Endodermal cell (in vitro differentiated cells): ENCODE data around the gene PRR9. TPM values are rescaled to one million over a fixed set of nuclear protein-coding genes. Genes with fewer than 3 reads are reported as not detected.
"Not testable (repeated sequence)": the region's sequence is repeated elsewhere in the genome, so short reads cannot be mapped to it uniquely, and the experiment has no call there.

ENCODE experiments used
- DNase-seq: peaks from one replicate; pipeline ENCODE4 v3.0.0-alpha.2; 2017
- H3K27ac ChIP-seq: 2 replicates; pipeline ENCODE4 v1.5.1; 2013; ENCODE audit warnings: mild to moderate bottlenecking, low read depth, low read length, moderate library complexity
- H3K27me3 ChIP-seq: 2 replicates; pipeline ENCODE4 v1.6.1; 2013; ENCODE audit warnings: mild to moderate bottlenecking, low read length, moderate library complexity; ENCODE audit not compliant: insufficient read depth, control insufficient read depth, poor library complexity, severe bottlenecking
- H3K36me3 ChIP-seq: 2 replicates; pipeline ENCODE4 v1.7.0; 2013; ENCODE audit warnings: mild to moderate bottlenecking, low read length, moderate library complexity; ENCODE audit not compliant: control insufficient read depth, insufficient read depth
- H3K4me1 ChIP-seq: one replicate; pipeline ENCODE4 v1.7.0; 2013; ENCODE audit warnings: low read length; ENCODE audit not compliant: control insufficient read depth, insufficient read depth
- H3K4me3 ChIP-seq: 2 replicates; pipeline ENCODE4 v1.5.1; 2013; ENCODE audit warnings: mild to moderate bottlenecking, low read length, moderate library complexity
- H3K9ac ChIP-seq: 2 replicates; pipeline ENCODE4 v1.6.1; 2013; ENCODE audit warnings: mild to moderate bottlenecking, low read length, moderate library complexity; ENCODE audit not compliant: poor library complexity, severe bottlenecking; ENCODE audit errors: extremely low read depth
- H3K9me3 ChIP-seq: 2 replicates; pipeline ENCODE4 v1.6.1; 2013; ENCODE audit warnings: mild to moderate bottlenecking, low read length, moderate library complexity; ENCODE audit not compliant: control insufficient read depth
- H3K27ac Mint-ChIP-seq: 2 replicates; pipeline ENCODE4 v1.8.0; 2020; ENCODE audit warnings: mixed read lengths
- H3K27me3 Mint-ChIP-seq: 2 replicates; pipeline ENCODE4 v1.8.0; 2021; ENCODE audit warnings: mild to moderate bottlenecking, mixed read lengths; ENCODE audit not compliant: insufficient read depth
- H3K36me3 Mint-ChIP-seq: 2 replicates; pipeline ENCODE4 v1.8.0; 2020; ENCODE audit warnings: low read depth, mixed read lengths
- H3K4me1 Mint-ChIP-seq: 2 replicates; pipeline ENCODE4 v1.8.0; 2020; ENCODE audit warnings: mixed read lengths
- H3K4me3 Mint-ChIP-seq: 2 replicates; pipeline ENCODE4 v1.8.0; 2020; ENCODE audit warnings: mild to moderate bottlenecking, moderate library complexity, mixed read lengths
- H3K9me3 Mint-ChIP-seq: 2 replicates; pipeline ENCODE4 v1.8.0; 2020; ENCODE audit warnings: mild to moderate bottlenecking, mixed read lengths
- WGBS, 2 experiments: methylation state at CpG; one replicate each; pipeline versions ENCODE4 v1.1.5 to v1.1.7; 2013; ENCODE audit warnings: missing lambda C conversion rate in 2 of 2, mixed read lengths in 1 of 2; ENCODE audit not compliant: insufficient coverage in 1 of 2, insufficient read length in 1 of 2; 5-methylcytosine and 5-hydroxymethylcytosine counted together
- total RNA-seq, 2 donors: library from RNA; stranded (reverse); fragmentation: NEBNext Ultra II Directional in 1 of 2; extraction: Animal tissue kit (Norgen Biotek cat#: 25700) in 1 of 2; gene quantifications; 2 replicates in 1 of 2; 3 replicates in 1 of 2; pipeline ENCODE4 v1.2.1, GENCODE V29; 2021
- TF ChIP-seq, protein P1 (sequence below): fragments of 200-600 bp; sonication (generic); conservative IDR thresholded peaks from 2 replicates; pipeline ENCODE4 v1.5.0; 2021; ENCODE audit warnings: antibody characterized with exemption, mild to moderate bottlenecking

Gene PRR9
- total RNA-seq, 2 donors from 2014 or later: not detected

DNA sequence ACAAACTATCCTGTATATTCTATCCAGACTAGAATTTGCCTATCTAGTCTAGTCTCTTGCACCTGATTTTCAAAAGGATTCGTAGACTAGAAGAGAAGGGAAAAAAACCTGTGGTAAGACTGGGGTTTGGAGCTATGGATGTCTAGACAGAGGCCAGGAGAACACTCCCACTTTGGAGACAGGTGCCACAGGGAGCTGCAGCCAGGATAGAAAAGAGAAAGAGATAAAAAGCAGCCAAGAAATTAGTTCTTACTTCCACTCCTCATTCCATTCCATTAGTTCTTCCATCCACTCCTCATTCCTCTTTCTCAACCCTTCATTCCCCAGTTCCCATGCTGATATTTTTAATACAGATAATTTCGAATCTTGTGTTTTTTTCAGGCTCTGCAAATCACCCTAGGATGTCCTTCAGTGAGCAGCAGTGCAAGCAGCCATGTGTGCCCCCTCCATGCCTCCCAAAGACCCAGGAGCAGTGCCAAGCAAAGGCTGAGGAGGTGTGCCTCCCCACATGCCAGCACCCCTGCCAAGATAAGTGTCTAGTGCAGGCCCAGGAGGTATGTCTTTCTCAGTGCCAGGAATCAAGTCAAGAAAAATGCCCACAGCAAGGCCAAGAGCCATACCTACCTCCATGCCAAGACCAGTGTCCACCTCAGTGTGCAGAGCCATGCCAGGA is 496 bp downstream of the PRR9 start:
- WGBS, 2 experiments: 56 to 75% methylated on average over 2 of the region's 2 CpGs
- no peaks in the 10 kb centered on the region for H3K4me1 ChIP-seq
- H3K27ac ChIP-seq: no peak overlapping the region
- Mint-ChIP-seq H3K27me3 (peaks cover 7% of the 10 kb centered on the region), H3K4me3 (no peak overlapping the region), H3K4me1 (no peaks in the 10 kb centered on the region), H3K9me3 (no peaks in the 10 kb centered on the region), H3K27ac (no peak overlapping the region), H3K36me3 (no peaks in the 10 kb centered on the region)
- H3K36me3 ChIP-seq: no peaks in the 10 kb centered on the region
- H3K9me3 ChIP-seq: no peaks in the 10 kb centered on the region
- TF ChIP-seq, protein P1, sequence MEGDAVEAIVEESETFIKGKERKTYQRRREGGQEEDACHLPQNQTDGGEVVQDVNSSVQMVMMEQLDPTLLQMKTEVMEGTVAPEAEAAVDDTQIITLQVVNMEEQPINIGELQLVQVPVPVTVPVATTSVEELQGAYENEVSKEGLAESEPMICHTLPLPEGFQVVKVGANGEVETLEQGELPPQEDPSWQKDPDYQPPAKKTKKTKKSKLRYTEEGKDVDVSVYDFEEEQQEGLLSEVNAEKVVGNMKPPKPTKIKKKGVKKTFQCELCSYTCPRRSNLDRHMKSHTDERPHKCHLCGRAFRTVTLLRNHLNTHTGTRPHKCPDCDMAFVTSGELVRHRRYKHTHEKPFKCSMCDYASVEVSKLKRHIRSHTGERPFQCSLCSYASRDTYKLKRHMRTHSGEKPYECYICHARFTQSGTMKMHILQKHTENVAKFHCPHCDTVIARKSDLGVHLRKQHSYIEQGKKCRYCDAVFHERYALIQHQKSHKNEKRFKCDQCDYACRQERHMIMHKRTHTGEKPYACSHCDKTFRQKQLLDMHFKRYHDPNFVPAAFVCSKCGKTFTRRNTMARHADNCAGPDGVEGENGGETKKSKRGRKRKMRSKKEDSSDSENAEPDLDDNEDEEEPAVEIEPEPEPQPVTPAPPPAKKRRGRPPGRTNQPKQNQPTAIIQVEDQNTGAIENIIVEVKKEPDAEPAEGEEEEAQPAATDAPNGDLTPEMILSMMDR: no peak
- H3K9ac ChIP-seq: no peak overlapping the region
- DNase-seq: no peak
- H3K4me3 ChIP-seq: no peak overlapping the region
- no peaks in the 10 kb centered on the region for H3K27me3 ChIP-seq

DNA sequence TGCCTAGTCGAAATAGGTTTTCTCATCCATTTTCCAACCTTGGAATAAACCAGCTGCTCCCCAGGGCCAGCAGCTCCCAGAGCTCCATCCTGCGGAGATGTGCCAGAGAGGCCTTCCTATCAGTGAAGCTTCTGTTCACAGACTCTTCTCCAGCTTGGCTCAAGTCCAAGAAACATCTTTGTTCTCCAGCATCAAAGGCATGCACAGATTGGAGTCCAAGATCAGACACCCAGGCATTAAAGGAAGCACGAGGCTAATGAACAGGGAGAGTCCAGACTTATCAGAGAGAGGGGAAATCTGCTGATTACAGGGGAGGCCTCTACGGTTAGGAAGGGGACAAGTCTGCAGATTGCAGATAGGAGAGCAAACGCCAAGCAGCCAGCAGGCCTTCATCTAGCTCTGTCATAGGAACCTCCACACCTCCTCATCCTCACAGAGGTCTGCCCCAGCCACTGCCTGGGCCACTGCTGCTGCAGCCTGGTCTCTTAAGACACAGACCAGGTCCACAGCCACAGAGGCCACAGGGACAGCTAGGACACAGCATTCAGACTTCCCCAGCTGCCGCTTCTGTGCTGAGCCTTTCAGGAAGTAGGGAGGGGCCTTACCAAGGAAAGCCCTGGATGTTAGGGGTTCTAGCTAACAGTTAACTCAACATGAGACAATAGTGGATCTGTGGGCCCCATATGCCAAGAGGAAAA is 3.4 kb downstream of the PRR9 start:
- H3K27me3 ChIP-seq: no peaks in the 10 kb centered on the region
- Mint-ChIP-seq H3K4me1 (no peaks in the 10 kb centered on the region), H3K36me3 (no peaks in the 10 kb centered on the region), H3K27me3 (peaks cover 8% of the 10 kb centered on the region), H3K27ac (no peak overlapping the region), H3K9me3 (no peaks in the 10 kb centered on the region), H3K4me3 (no peak overlapping the region)
- no peaks in the 10 kb centered on the region for H3K4me1 ChIP-seq
- TF ChIP-seq, protein P1: no peak
- WGBS, 2 experiments: 79 to 80% methylated on average over 6 of the region's 6 CpGs
- H3K9ac ChIP-seq: no peak overlapping the region
- H3K4me3 ChIP-seq: no peak overlapping the region
- H3K36me3 ChIP-seq: no peaks in the 10 kb centered on the region
- H3K9me3 ChIP-seq: no peaks in the 10 kb centered on the region
- no peak for DNase-seq
- no peak overlapping the region for H3K27ac ChIP-seq

DNA sequence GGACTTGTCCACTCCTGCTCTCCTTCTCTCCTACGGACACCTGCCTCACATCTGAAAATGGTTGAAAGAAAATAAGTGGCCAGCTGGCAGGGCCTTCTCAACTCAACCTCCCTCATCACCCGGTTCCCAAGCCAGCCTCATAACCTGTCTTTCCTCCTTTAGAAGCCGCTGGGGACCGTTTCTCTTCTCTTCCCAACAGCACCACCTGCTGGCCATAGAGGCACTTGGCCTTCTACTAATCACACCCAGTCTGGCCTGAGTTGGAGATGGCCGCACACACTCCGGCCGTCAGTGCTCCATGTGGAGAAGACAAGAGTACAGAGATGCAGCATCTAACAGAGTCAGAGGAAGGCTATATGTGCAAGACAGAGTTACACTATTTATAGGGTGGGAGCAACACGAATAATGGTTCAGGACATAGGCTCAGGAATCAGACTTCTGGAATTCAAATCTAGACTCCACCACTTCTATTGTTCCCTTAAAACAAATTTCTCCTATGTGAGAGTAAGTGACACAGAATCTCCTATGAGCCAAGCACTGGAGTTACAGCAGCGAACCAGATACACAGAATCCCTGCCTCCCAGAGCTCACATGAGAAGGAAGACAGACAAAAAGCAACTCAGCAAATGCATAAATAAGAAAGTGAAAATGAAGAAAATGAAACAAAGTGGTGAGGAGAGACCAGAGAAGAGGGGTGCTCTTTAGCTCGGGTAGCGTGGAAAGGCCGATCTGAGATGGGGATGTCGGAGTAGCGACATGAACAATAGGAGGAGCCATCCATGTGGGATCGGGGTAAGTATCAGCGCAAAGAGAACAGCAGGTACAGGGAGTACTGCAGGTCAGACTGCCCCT is 5.9 kb downstream of the PRR9 start:
- H3K27ac ChIP-seq, H3K36me3 ChIP-seq, H3K27ac Mint-ChIP-seq, H3K4me3 ChIP-seq, H3K27me3 Mint-ChIP-seq, H3K9me3 Mint-ChIP-seq, H3K4me1 Mint-ChIP-seq, H3K9me3 ChIP-seq, H3K4me1 ChIP-seq, H3K4me3 Mint-ChIP-seq, H3K36me3 Mint-ChIP-seq, H3K27me3 ChIP-seq, H3K9ac ChIP-seq: not testable (repeated sequence)
- peak; percentile 77 for DNase-seq
- WGBS, 2 experiments: 66 to 89% methylated on average over 9 to 14 of the region's 16 CpGs
- TF ChIP-seq, protein P1: peak; percentile 85
